GM19239 (cell line): ENCODE measurements around the gene REEP2.

Experiments used
- DNase-seq: peaks from one replicate; pipeline ENCODE4 v3.0.0; 2011; ENCODE audit warnings: low spot score; ENCODE audit not compliant: insufficient read length
- FAIRE-seq: peaks from 2 replicates; lab custom pipeline; 2011; peaks lifted over from hg19 to GRCh38; lab: Jason Lieb, UNC

Gene REEP2

GRCh38 chr5:138448070-138448469, 9.2 kb downstream of the REEP2 start:
- no peak for FAIRE-seq

GRCh38 chr5:138448481-138449398, 9.9 kb downstream of the REEP2 start:
- no peak for DNase-seq

More at GRCh38 chr5:138448070-138448469, 9.2 kb downstream of the REEP2 start:
- no peak for DNase-seq

DNA sequence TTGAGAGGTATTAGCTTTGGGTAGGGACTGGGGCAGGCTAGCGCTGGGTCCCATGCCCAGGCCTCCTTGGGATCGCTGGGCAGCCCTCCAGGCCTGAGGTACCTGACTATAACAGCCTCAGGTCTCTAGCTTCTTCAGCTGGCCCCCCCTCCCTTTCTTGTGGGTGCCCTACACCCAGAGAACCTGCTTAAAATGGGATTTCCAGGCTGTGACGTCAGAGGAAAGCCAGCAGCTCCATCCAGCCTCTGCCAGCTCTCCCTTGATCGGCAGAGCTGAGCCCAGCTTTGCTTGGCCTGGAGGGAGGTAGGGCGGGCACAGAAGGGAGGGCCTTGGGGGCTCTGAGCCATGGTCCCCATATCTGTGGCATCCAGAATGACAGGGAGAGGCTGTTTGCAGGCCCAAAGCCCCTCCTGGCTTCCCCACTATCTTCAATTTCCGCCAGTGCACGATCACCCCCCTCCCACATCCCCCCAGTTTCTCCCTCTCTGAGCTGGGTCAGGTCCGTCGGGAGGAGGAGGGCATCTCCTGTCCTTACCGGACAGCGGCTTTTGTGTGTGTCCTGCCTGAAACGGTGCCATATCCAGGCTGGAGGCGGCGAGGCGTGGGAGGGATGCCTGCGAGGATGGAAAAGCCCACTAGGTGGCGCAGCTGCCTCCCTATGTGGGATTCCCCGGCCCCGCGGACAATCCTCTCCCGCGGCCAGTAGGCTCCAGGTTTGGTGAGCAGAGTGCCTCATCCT, 10.8 kb downstream of the REEP2 start:
- peak; percentile 94 for FAIRE-seq
- DNase-seq, result peak; percentile 97

More at GRCh38 chr5:138448481-138449398, 9.9 kb downstream of the REEP2 start:
- no peak for FAIRE-seq

GRCh38 chr5:138450971-138451370, 12.1 kb downstream of the REEP2 start:
- no peak for FAIRE-seq

GRCh38 chr5:138452720-138453119, 13.9 kb downstream of the REEP2 start:
- FAIRE-seq (no peak), DNase-seq (no peak)

More at GRCh38 chr5:138450971-138451370, 12.1 kb downstream of the REEP2 start:
- DNase-seq, result no peak

DNA sequence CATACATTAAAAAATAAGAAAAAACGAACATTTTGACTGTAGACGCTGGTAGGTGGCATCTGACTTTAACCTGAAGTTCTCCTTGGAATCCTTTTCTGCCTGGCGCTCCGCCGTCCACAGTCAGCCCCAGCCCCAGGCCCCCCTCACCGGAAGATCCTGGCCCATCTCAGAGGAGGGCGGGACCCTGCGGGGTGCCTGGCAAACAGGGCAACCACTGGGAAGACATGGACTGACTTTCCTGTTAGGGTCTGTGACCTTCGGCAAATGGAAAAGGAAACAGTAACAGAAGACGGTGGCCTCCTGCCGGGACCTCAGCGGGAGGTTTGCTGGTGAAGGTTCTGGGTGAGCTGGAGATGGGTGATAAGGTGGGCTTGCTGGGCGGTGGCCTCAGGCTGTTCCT, 14.7 kb downstream of the REEP2 start:
- no peak for DNase-seq
- FAIRE-seq, result no peak

DNA sequence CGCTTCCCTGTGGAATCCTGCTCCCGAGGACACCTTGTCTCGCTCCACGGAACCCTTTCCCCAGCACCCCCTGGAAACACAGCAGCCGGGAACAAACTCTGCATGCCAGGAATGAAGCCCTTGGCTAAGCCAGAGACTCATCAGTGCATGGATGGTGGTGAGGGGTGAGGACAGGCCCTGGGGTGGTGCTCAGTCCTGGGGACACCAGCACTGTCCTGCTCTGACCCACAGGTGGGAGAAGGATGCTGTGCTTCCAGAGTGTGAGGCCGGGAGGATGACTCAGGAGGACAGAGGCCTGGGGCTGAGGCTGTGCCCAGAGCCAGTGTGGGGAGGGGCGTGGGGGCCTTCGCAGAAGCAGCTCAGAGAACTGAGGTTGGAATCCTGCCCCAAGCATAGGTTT, 15.3 kb downstream of the REEP2 start:
- DNase-seq (no peak), FAIRE-seq (no peak)

DNA sequence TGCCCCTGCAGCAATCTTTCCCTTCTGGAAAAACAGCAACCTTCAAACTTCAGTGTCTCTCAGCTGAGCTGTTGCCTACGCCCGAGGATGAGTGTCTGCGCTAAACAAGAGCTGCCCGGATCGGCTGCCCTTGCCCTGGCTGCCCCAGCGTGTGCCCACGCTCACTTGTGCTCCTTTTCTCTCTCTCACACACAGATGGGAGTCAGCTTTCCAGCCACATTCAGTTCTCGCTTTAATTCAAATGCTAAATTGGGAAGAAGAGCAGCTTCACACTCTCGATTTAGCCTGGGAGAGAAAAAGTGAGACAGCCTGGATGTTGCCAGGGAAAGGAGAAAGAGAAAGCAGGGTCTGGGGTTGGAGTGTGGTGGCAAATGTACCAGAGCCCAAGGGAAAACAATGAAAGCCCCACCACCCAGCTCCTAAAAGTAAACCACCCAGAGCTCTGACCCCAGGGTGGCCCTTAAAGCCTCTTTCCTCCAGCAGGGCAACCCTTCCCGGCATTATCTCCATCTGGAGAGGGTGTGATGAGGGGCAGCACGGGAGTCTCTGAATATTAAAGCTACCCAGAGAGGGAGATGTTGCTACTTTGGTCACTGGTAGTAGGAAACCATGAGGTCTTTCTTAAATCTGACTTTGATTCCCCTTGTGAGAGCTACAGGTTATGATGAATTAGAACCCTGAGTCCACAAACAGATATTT, 16.5 kb downstream of the REEP2 start:
- FAIRE-seq, result no peak
- DNase-seq, result no peak

GRCh38 chr5:138457531-138458275, 18.8 kb downstream of the REEP2 start:
- FAIRE-seq (no peak), DNase-seq (no peak)

GRCh38 chr5:138458384-138458783, 19.5 kb downstream of the REEP2 start:
- DNase-seq (no peak), FAIRE-seq (no peak)

- no peak for DNase-seq
- FAIRE-seq, result no peak
These were observed 20.0 kb downstream of the REEP2 start for GRCh38 chr5:138458856-138459255.

GRCh38 chr5:138459311-138459933, 20.6 kb downstream of the REEP2 start:
- peak; percentile 95 for FAIRE-seq
- DNase-seq, result peak; percentile 59

- DNase-seq, result no peak
- peak; percentile 64 for FAIRE-seq
These were observed 21.3 kb downstream of the REEP2 start for GRCh38 chr5:138460032-138460693.

DNA sequence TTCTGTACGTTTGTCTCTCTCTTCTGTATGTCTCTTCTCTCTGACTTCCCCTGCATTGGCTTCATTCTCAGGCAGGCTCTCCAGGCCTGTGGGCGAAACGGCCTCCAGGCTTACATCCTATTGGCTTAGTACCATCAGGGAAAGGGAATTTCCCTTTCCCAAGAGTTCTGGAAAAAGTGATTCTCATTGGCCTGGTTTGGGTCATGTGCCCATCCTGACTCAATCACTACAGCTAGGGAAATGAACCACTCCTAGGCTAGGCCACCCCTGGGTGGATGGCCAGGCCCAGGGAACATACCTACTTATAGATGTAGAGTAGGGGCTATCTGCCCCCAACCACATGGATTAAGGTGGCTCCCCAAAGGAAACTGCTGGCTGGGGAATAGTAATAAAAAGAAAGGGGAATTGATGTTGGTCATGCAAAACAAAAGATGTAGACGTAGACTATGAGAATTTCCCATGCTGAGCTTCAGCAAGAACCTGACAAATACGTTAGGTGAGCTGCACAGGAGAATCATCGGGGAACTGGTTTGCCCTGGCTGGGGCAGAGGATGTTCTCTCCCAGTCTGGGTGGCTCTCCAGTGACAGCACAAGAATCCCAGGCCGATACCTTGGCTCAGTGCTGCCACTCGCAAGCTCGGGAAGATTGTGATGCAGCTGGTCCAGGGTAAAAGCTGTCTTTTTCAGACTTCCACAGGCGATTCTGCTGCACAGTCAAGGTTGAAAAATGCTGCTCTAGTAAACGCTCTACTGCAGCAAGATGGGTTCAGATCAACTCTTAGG, 22.7 kb downstream of the REEP2 start:
- DNase-seq (no peak), FAIRE-seq (no peak)

DNA sequence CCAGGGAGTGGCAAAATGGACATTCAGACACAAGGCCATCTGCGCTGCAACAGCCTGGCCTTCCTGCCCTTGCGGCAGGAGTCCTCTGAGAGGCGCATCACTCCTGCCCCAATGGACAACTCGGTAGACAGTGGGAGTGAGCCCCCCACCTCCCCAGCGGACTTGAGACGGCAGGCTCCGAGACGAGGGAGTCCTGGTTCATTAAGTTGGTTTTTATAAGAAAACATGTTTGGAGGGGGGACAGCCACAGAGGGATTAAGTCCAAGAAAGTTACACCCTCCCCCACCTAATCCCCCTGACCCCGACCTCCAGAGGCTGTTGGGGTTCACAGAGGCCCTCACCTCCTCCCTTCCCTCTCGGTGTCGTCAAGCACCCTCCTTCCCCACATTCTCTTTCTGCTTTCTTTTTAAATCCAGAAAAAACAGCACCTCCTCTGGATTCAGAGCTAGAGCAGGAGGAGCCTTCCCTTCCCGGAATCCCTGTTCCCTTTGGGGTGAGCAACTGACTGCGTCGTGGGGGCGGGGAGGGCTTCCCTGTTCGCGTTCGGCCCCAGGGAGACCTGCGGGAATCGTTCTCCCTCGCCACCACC, 24.7 kb downstream of the REEP2 start:
- DNase-seq (no peak), FAIRE-seq (no peak)

- peak; percentile 89 for DNase-seq
- FAIRE-seq, result peak; percentile 98
These were observed 25.1 kb downstream of the REEP2 start for GRCh38 chr5:138464008-138464387.

- FAIRE-seq (no peak), DNase-seq (peak; percentile 87)
These were observed 25.8 kb downstream of the REEP2 start for GRCh38 chr5:138464388-138465260.
